K562 (cell line): ENCODE results near the gene PODXL. TPM values are rescaled to one million over a fixed set of nuclear protein-coding genes. Genes with fewer than 3 reads are reported as not detected.

Source experiments
- ATAC-seq: fragments of 200-7000 bp; cut with Tn5 transposase; 3 replicates; pipeline ENCODE4 v1.9.1; 2020; ENCODE audit warnings: moderate library complexity
- BruUV-seq: library from RNA; stranded (reverse); fragments of 400-500 nt; replicated peaks from 2 replicates; lab custom pipeline; 2021; lab: Mats Ljungman, UMichigan
- CTCF ChIA-PET: fragments of 300-600 bp; formaldehyde crosslinking; extraction: SDS; loops from one replicate; lab custom pipeline; 2021; ENCODE audit warnings: low intra/inter-chr PET ratio; lab: Yijun Ruan, JAX
- POLR2A ChIA-PET: fragments of 300-600, 350-650 bp; sonication (Branson Sonifier 250); formaldehyde crosslinking; extraction: SDS; loops from one replicate; lab custom pipeline; 2021; ENCODE audit warnings: antibody characterized with exemption, inconsistent platforms; lab: Yijun Ruan, JAX
- DNase-seq, 4 experiments: peaks; one replicate each; pipeline versions ENCODE4 v3.0.0 to v3.0.0-alpha.2; 2011 to 2018; ENCODE audit warnings: low spot score in 3 of 4, mixed read lengths in 3 of 4; ENCODE audit errors: extremely low read depth in 1 of 4
- FAIRE-seq: peaks from 2 replicates; lab custom pipeline; 2011; peaks lifted over from hg19 to GRCh38; lab: Jason Lieb, UNC
- H2AFZ ChIP-seq: 2 replicates; pipeline ENCODE4 v1.6.0; 2011; ENCODE audit warnings: low read depth, low read length, control low read depth, inconsistent platforms
- H3K27ac ChIP-seq: fragments of 200-600 bp; 3 replicates; pipeline ENCODE4 v1.8.0; 2011; ENCODE audit warnings: low read depth, mild to moderate bottlenecking, control low read depth, inconsistent platforms, low read length, moderate library complexity, mixed read lengths; ENCODE audit errors: extremely low read depth
- H3K27me3 ChIP-seq, 2 experiments: fragments of 300-600 bp in 1 of 2; 2 replicates in 1 of 2; 3 replicates in 1 of 2; pipeline versions ENCODE4 v1.6.0 to v1.8.0; 2011; ENCODE audit warnings: inconsistent platforms in 2 of 2, low read length in 2 of 2, mild to moderate bottlenecking in 1 of 2, mixed read lengths in 1 of 2, moderate library complexity in 1 of 2; ENCODE audit not compliant: control insufficient read depth in 2 of 2, insufficient read depth in 2 of 2
- H3K36me3 ChIP-seq: fragments of 300-600 bp; 3 replicates; pipeline ENCODE4 v1.8.0; 2011; ENCODE audit warnings: mild to moderate bottlenecking, low read length, inconsistent platforms; ENCODE audit not compliant: control insufficient read depth, insufficient read depth
- H3K4me1 ChIP-seq, 2 experiments: fragments of 200-600 bp in 1 of 2; replicated peaks in 1 of 2; 2 replicates in 1 of 2; 3 replicates in 1 of 2; pipeline versions ENCODE4 v1.5.1 to v1.8.0; 2011; ENCODE audit warnings: inconsistent platforms in 2 of 2, low read length in 2 of 2, mild to moderate bottlenecking in 1 of 2, mixed read lengths in 1 of 2, moderate library complexity in 1 of 2; ENCODE audit not compliant: control insufficient read depth in 2 of 2, insufficient read depth in 2 of 2
- H3K4me2 ChIP-seq: 2 replicates; pipeline ENCODE4 v1.6.1; 2011; ENCODE audit warnings: low read length, control low read depth, inconsistent platforms, mixed read lengths; ENCODE audit not compliant: insufficient read depth
- H3K4me3 ChIP-seq: fragments of 200-600 bp; sonication (generic), shearing (Covaris generic); 2 replicates; pipeline ENCODE4 v1.5.1; 2016; ENCODE audit warnings: control low read depth, inconsistent platforms
- H3K79me2 ChIP-seq: fragments of 200-600 bp; 3 replicates; pipeline ENCODE4 v1.8.0; 2011; ENCODE audit warnings: low read length, inconsistent platforms; ENCODE audit not compliant: control insufficient read depth, insufficient read depth
- H3K9ac ChIP-seq, 2 experiments: 2 replicates each; pipeline versions ENCODE4 v1.6.0 to v1.6.1; 2011; ENCODE audit warnings: low read depth in 2 of 2, low read length in 2 of 2, control low read depth in 1 of 2, inconsistent platforms in 1 of 2, mild to moderate bottlenecking in 1 of 2, mixed read lengths in 1 of 2; ENCODE audit not compliant: insufficient read depth in 1 of 2
- H3K9me1 ChIP-seq: one replicate; pipeline ENCODE4 v1.6.0; 2011; ENCODE audit warnings: inconsistent platforms, mild to moderate bottlenecking, low read length, moderate library complexity; ENCODE audit not compliant: control insufficient read depth, insufficient read depth
- H3K9me3 ChIP-seq: replicated peaks from 2 replicates; pipeline ENCODE4 v1.5.1; 2011; ENCODE audit warnings: low read depth, low read length, inconsistent platforms; ENCODE audit not compliant: control insufficient read depth, insufficient read depth
- H4K20me1 ChIP-seq: replicated peaks from 2 replicates; pipeline ENCODE4 v1.6.1; 2011; ENCODE audit warnings: low read length, inconsistent platforms, mixed read lengths; ENCODE audit not compliant: control insufficient read depth, insufficient read depth
- ADNP ChIP-seq: fragments of 200-800 bp; sonication (Bioruptor generic); IDR thresholded peaks from 2 replicates; pipeline ENCODE4 v1.6.1; 2016; ENCODE audit warnings: missing genetic modification characterization, missing compliant biosample characterization
- E2F3 ChIP-seq: fragments of 250-450 bp; sonication (Bioruptor Pico); IDR thresholded peaks from 2 replicates; pipeline ENCODE4 v1.4.0; 2020; ENCODE audit warnings: mild to moderate bottlenecking
- FOXP1 ChIP-seq: sonication (generic); formaldehyde crosslinking; IDR thresholded peaks from 2 replicates; pipeline ENCODE4 v1.8.0; 2022; ENCODE audit warnings: mild to moderate bottlenecking, missing genetic modification reagents
- GMEB1 ChIP-seq: fragments of 250-450 bp; sonication (Bioruptor Pico); IDR thresholded peaks from 2 replicates; pipeline ENCODE4 v1.4.0; 2020; ENCODE audit warnings: mild to moderate bottlenecking
- KDM4B ChIP-seq, 2 experiments: fragments of 450-650 bp in 1 of 2; sonication (generic) in 1 of 2; IDR thresholded peaks; 2 replicates each; pipeline ENCODE4 v1.6.1; 2016 to 2017; ENCODE audit warnings: borderline replicate concordance in 2 of 2, antibody characterized with exemption in 1 of 2, low read depth in 1 of 2, mild to moderate bottlenecking in 1 of 2
- NCOR1 ChIP-seq: fragments of 450-650 bp; IDR thresholded peaks from 2 replicates; pipeline ENCODE4 v1.6.1; 2016; ENCODE audit warnings: mild to moderate bottlenecking, moderate library complexity
- PTRF ChIP-seq: fragments of 450-650 bp; IDR thresholded peaks from 2 replicates; pipeline ENCODE4 v1.6.1; 2016; ENCODE audit warnings: mild to moderate bottlenecking, missing genetic modification characterization, missing compliant biosample characterization
- ZNF121 ChIP-seq: sonication (generic); formaldehyde crosslinking; conservative IDR thresholded peaks from 2 replicates; pipeline ENCODE4 v1.8.0; 2022; ENCODE audit warnings: missing genetic modification reagents
- ZNF511 ChIP-seq: sonication (generic); formaldehyde crosslinking; IDR thresholded peaks from 2 replicates; pipeline ENCODE4 v1.8.0; 2022; ENCODE audit warnings: mild to moderate bottlenecking, missing genetic modification reagents
- ZNF696 ChIP-seq: fragments of 250-450 bp; sonication (Bioruptor Pico); conservative IDR thresholded peaks from 2 replicates; pipeline ENCODE4 v1.4.0; 2020; ENCODE audit warnings: mild to moderate bottlenecking, moderate library complexity
- WGBS: fragments of 100-300 bp; shearing (Covaris generic); methylation state at CpG from one replicate; pipeline ENCODE4 v1.1.6; 2016; ENCODE audit warnings: low coverage, mixed read lengths; ENCODE audit not compliant: insufficient coverage; ENCODE audit errors: missing lambda C conversion rate; 5-methylcytosine and 5-hydroxymethylcytosine counted together
- in situ Hi-C: fragments of 300-500 bp; cut with MboI; formaldehyde crosslinking; loops from 4 replicates; pipeline ENCODE4 v1.15.0; 2018; ENCODE audit warnings: inconsistent platforms, mixed read lengths
- intact Hi-C: fragments of 100-400 bp; cut with micrococcal nuclease; formaldehyde crosslinking; loops from 2 replicates; pipeline ENCODE4 v1.14.2; 2022
- polyA plus RNA-seq, 8 experiments: library from polyadenylated mRNA; depleted of rRNA in 4 of 8; stranded (reverse) in 5 of 8; unstranded in 3 of 8; fragments of >200 nt; fragmentation: Nextera tagmentation in 2 of 8; fragmentation: Illumina TruSeq in 1 of 8; extraction: Ambion mirVana in 2 of 8; extraction: Trizol in 1 of 8; gene quantifications; 2 replicates each; pipeline versions ENCODE4 v1.2.1 to v1.2.3, GENCODE V29; 2011 to 2014; ENCODE audit warnings: inconsistent platforms in 1 of 8, missing spikeins in 1 of 8
- total RNA-seq, 7 experiments: library from RNA; depleted of rRNA in 6 of 7; stranded (reverse); fragments of >200 nt in 6 of 7; fragmentation: Illumina TruSeq in 2 of 7; extraction: Trizol in 2 of 7; gene quantifications; 2 replicates each; pipeline versions ENCODE4 v1.2.1 to v1.2.3, GENCODE V29; 2011 to 2021; ENCODE audit warnings: low replicate concordance in 1 of 7
- TF ChIP-seq, protein P1 (sequence below): sonication (generic); formaldehyde crosslinking; IDR thresholded peaks from 2 replicates; pipeline ENCODE4 v1.5.0; 2020; ENCODE audit warnings: missing genetic modification reagents
- TF ChIP-seq, protein P2 (sequence below): fragments of 250-450 bp; sonication (Bioruptor Pico); IDR thresholded peaks from 2 replicates; pipeline ENCODE4 v1.8.0; 2021; ENCODE audit warnings: moderate library complexity, mild to moderate bottlenecking, inconsistent platforms

Gene PODXL
- total and polyA plus RNA-seq, 9 of the 15 experiments (the other 6 are each of a cell fraction or from before 2014, with no cell fraction given), result 0.01 to 0.73 (median 0.07) TPM

DNA sequence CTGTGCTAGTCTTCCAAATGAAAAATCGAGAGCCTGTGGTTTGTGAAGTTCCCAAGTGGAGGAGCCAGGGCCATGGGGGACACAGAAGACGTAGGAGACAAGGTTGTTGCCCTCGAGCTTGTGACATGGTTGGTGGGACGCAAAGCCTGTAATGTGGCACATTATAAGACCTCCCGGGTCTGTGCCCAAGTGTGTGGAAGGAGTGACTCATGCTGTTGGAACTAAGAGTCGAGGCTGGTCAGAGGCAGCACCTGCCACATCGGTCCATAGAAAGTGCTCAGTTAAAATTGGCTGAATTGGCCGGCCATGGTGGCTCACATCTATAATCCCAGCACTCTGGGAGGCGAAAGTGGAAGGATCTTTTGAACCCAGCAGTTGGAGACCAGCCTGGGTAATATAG, 27.0 kb upstream of the PODXL start:
- no TSS peak for BruUV-seq
- Histone ChIP-seq H4K20me1 (peaks cover 11% of the 10 kb centered on the region), H3K27ac (no peak overlapping the region), H3K4me1 (peaks cover 14 to 20% of the 10 kb centered on the region in 2 experiments; a peak in 4 of 5 replicates), H3K4me2 (no peak overlapping the region), H3K9me1 (no peaks in the 10 kb centered on the region), H3K27me3 (peaks cover 14 to 64% of the 10 kb centered on the region in 2 experiments; a peak in 4 of 5 replicates), H3K4me3 (no peak overlapping the region), H3K79me2 (no peaks in the 10 kb centered on the region)
- in situ Hi-C loops, result no loop called here
- ChIA-PET CTCF (no interaction called here), POLR2A (interaction anchor here (0.7 kb wide), 1 partner anchor 12 kb away, joined by 3 read pairs; no protein-coding TSS in a partner anchor)
- 5% methylated on average over 9 of the region's 9 CpGs for WGBS
- DNase-seq, result no peak
- ATAC-seq, result no peak
- no peak for TF ChIP-seq FOXP1
- TF ChIP-seq, protein P1, sequence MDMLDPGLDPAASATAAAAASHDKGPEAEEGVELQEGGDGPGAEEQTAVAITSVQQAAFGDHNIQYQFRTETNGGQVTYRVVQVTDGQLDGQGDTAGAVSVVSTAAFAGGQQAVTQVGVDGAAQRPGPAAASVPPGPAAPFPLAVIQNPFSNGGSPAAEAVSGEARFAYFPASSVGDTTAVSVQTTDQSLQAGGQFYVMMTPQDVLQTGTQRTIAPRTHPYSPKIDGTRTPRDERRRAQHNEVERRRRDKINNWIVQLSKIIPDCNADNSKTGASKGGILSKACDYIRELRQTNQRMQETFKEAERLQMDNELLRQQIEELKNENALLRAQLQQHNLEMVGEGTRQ, result 0 out of 2 replicates have a peak, but pooled peaks have one; percentile 5
- TF ChIP-seq, all 486 proteins: peak for 1
- intact Hi-C loops, result no loop called here
- Histone ChIP-seq H2AFZ (no peak overlapping the region), H3K36me3 (no peaks in the 10 kb centered on the region), H3K9ac (no peak overlapping the region), H3K9me3 (no peaks in the 10 kb centered on the region)
- FAIRE-seq, result no peak

GRCh38 chr7:131581241-131582051, 25.0 kb upstream of the PODXL start:
- no peaks in the 10 kb centered on the region for H3K9me1 ChIP-seq
- intact Hi-C loops, result no loop called here
- ATAC-seq (no peak), FAIRE-seq (no peak), DNase-seq (no peak)
- no peaks in the 10 kb centered on the region for H3K79me2 ChIP-seq
- no peaks in the 10 kb centered on the region for H3K9me3 ChIP-seq
- no peak overlapping the region for H3K27ac ChIP-seq
- no peaks in the 10 kb centered on the region for H3K36me3 ChIP-seq
- 0 out of 2 replicates have a peak, but pooled peaks cover 3% of the 10 kb centered on the region for H4K20me1 ChIP-seq
- ChIA-PET POLR2A (no interaction called here), CTCF (no interaction called here)
- 4% methylated on average over 16 of the region's 16 CpGs for WGBS
- peaks cover 7 to 8% of the 10 kb centered on the region in 2 experiments; a peak in 4 of 5 replicates for H3K4me1 ChIP-seq
- H3K27me3 ChIP-seq, result peaks cover 28 to 67% of the 10 kb centered on the region in 2 experiments
- in situ Hi-C loops, result no loop called here
- no peak overlapping the region for H3K9ac ChIP-seq
- no TSS peak for BruUV-seq
- H3K4me2 ChIP-seq, result no peak overlapping the region
- no peak overlapping the region for H3K4me3 ChIP-seq
- no peak overlapping the region for H2AFZ ChIP-seq
- TF ChIP-seq, protein P2, sequence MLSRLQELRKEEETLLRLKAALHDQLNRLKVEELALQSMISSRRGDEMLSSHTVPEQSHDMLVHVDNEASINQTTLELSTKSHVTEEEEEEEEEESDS (CRISPR knock-in tag), result no peak
- TF ChIP-seq NCOR1 (no peak), ZNF511 (CRISPR knock-in tag) (no peak), ZNF696 (CRISPR knock-in tag) (no peak), ZNF121 (CRISPR knock-in tag) (no peak), E2F3 (CRISPR knock-in tag) (no peak), GMEB1 (no peak), KDM4B (IDR thresholded peaks at IDR 0.05; ENCODE audit: borderline replicate concordance in 2 of 2, low read depth in 1 of 2) (no peak), PTRF (no peak), ADNP (tag) (no peak)
